Ishikawa (cell line): ENCODE results near the gene CACNA2D4.

ENCODE experiments used
- CEBPB ChIP-seq: IDR thresholded peaks from 2 replicates; pipeline ENCODE4 v1.6.1; 2012
- EGR1 ChIP-seq: IDR thresholded peaks from 2 replicates; pipeline ENCODE4 v1.6.1; 2012
- EP300 ChIP-seq: IDR thresholded peaks from 2 replicates; pipeline ENCODE4 v1.6.1; 2012; ENCODE audit warnings: borderline replicate concordance
- FOXM1 ChIP-seq: IDR thresholded peaks from 2 replicates; pipeline ENCODE4 v1.6.1; 2012; ENCODE audit warnings: low read depth, borderline replicate concordance
- RAD21 ChIP-seq: IDR thresholded peaks from 2 replicates; pipeline ENCODE4 v1.6.1; 2012; ENCODE audit warnings: low read depth
- TAF1 ChIP-seq: IDR thresholded peaks from 2 replicates; pipeline ENCODE4 v1.6.1; 2012; ENCODE audit warnings: low read depth, mild to moderate bottlenecking
- YY1 ChIP-seq: IDR thresholded peaks from 2 replicates; pipeline ENCODE4 v1.6.1; 2012; ENCODE audit warnings: low read depth
- TF ChIP-seq, protein P1 (sequence below): IDR thresholded peaks from 2 replicates; pipeline ENCODE4 v1.6.1; 2012
- TF ChIP-seq, protein P2 (sequence below): IDR thresholded peaks from 2 replicates; pipeline ENCODE4 v1.6.1; 2012

DNA sequence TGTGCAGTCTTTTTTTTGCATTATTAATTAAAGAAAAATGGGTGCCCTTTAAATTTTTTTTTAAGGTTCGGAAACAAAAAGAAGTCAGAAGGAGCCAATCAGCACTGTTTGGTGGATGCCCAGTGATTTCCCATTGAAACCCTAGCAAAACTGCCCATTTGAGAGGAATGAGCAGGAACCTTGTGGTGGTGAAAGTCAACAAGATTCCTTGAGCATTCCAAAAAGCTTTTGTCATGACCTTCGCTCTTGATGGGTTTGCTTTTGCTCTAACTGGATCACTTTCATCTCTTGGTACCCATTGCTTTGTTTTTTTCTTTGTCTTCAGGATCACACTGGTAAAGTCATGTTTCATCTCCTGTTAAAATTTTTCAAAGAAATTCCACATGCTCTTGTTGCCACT is 173.5 kb downstream of the CACNA2D4 start:
- TF ChIP-seq EGR1 (no peak), FOXM1 (no peak), YY1 (no peak), EP300 (no peak), RAD21 (no peak), TAF1 (no peak), CEBPB (no peak)
- TF ChIP-seq, protein P1, sequence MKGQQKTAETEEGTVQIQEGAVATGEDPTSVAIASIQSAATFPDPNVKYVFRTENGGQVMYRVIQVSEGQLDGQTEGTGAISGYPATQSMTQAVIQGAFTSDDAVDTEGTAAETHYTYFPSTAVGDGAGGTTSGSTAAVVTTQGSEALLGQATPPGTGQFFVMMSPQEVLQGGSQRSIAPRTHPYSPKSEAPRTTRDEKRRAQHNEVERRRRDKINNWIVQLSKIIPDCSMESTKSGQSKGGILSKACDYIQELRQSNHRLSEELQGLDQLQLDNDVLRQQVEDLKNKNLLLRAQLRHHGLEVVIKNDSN: no peak
- TF ChIP-seq, protein P2, sequence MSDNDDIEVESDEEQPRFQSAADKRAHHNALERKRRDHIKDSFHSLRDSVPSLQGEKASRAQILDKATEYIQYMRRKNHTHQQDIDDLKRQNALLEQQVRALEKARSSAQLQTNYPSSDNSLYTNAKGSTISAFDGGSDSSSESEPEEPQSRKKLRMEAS: no peak
